ENCODE results near the gene DACT2. TPM values are rescaled to one million over a fixed set of nuclear protein-coding genes. Genes with fewer than 3 reads are reported as not detected.

DACT2 gene
- total and polyA plus RNA-seq, 2 of the 8 experiments (the other 6 are each of a cell fraction or from before 2014, with no cell fraction given) = 2.9 to 3.1 TPM

DNA sequence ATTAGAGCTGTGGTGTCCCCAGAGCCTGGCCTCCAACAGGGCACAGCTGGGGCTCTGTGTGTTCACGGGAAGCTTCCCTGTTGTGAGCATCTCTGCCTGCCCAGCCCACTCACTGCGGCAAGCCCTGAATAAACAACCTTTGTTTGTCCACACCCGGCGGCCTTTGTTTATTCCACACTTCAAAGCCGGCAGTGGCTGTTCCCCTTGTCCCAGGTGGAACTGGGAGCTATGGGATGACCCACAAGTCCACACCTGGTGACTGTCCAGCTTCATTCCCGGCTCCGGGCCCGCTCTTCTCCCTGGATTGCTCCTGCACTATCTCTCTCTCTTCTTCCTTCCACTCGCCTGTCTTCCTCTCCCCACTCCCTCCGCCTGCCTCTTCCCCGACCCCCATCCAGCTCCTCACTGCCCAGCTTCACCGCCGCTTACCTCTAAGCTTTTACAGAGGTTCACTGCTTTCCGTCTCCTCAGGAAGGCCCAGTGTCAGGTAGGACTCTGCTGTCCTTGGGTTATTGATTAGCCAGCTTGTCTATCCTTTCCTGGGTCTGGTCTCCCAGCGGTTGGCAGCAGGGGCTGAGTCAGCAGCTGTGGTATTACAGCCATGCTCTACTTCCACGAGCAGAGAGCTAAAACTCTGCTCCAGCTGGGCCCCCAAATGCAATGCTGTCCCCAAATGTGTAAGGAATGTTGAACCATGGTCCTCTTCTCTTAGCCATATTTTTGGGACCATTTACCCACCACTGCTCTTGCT, 17.8 kb downstream of the DACT2 start:
- no peaks in the 10 kb centered on the region for H3K9me3 ChIP-seq (ENCODE audit: insufficient read depth in 2 of 2, low read depth in 1 of 2, low read length in 1 of 2)
- peak overlapping the region; percentile 15 to 41 for H3K4me2 ChIP-seq (ENCODE audit: insufficient read depth in 1 of 2, low read depth in 2 of 2, low read length in 2 of 2)
- FAIRE-seq = no peak

More for the DNA sequence above, 17.8 kb downstream of the DACT2 start:
- H3K79me2 ChIP-seq (ENCODE audit: control insufficient read depth in 1 of 2, insufficient read depth in 2 of 2, low read length in 2 of 2) = no peaks in the 10 kb centered on the region
- no peak overlapping the region for H2AFZ ChIP-seq (ENCODE audit: low read length)
- no peaks in the 10 kb centered on the region for H3K23me2 ChIP-seq (ENCODE audit: low read depth, low read length)
- TF ChIP-seq, protein P1, sequence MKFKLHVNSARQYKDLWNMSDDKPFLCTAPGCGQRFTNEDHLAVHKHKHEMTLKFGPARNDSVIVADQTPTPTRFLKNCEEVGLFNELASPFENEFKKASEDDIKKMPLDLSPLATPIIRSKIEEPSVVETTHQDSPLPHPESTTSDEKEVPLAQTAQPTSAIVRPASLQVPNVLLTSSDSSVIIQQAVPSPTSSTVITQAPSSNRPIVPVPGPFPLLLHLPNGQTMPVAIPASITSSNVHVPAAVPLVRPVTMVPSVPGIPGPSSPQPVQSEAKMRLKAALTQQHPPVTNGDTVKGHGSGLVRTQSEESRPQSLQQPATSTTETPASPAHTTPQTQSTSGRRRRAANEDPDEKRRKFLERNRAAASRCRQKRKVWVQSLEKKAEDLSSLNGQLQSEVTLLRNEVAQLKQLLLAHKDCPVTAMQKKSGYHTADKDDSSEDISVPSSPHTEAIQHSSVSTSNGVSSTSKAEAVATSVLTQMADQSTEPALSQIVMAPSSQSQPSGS (IDR thresholded peaks at IDR 0.05; ENCODE audit: low read length) = no peak
- TF ChIP-seq GTF2F1 (IDR thresholded peaks at IDR 0.05; ENCODE audit: borderline replicate concordance, low read depth, low read length) (no peak), CBX8 (IDR thresholded peaks at IDR 0.05; ENCODE audit: borderline replicate concordance, low read depth, low read length) (no peak), EZH2 (IDR thresholded peaks at IDR 0.05; ENCODE audit: low read depth, low read length, severe bottlenecking) (no peak), MAFK (IDR thresholded peaks at IDR 0.05; ENCODE audit: low read depth, low read length) (0 out of 2 replicates have a peak, but pooled peaks have one; percentile 9), SUZ12 (IDR thresholded peaks at IDR 0.05; ENCODE audit: low read length) (no peak)
- no peak overlapping the region for H3K14ac ChIP-seq (ENCODE audit: insufficient read length)
- no peak overlapping the region for H2BK5ac ChIP-seq (ENCODE audit: low read depth, low read length)
- H3K27me3 ChIP-seq (replicated peaks in 1 of 4; ENCODE audit: control insufficient read depth in 3 of 4, extremely low read depth in 1 of 4, insufficient read depth in 3 of 4, low read length in 3 of 4) = peaks cover 0 to 14% (median 9%) of the 10 kb centered on the region in 4 experiments; a peak in 6 of 7 replicates
- H2BK15ac ChIP-seq (ENCODE audit: low read length) = no peak overlapping the region
- H4K20me1 ChIP-seq (replicated peaks in 1 of 2; ENCODE audit: control insufficient read depth in 1 of 2, insufficient read depth in 2 of 2, low read length in 2 of 2) = no peaks in the 10 kb centered on the region
- CTCF ChIA-PET (ENCODE audit: partially characterized antibody) = interaction anchor here (0.6 to 2.4 kb wide), 10 partner anchors 8 to 409 kb away, joined by 3 to 12 read pairs (median 4); no protein-coding TSS in a partner anchor
- WGBS, 2 experiments (ENCODE audit: extremely low coverage in 1 of 2, insufficient coverage in 1 of 2, insufficient read length in 1 of 2, insufficient replicate concordance in 2 of 2, low coverage in 1 of 2, low lambda C conversion rate in 2 of 2, missing lambda C conversion rate in 1 of 2) = 37% methylated on average over 16 of the region's 16 CpGs; no CpG with 5 or more reads in 1 of the 2 experiments
- H2AK5ac ChIP-seq (ENCODE audit: low read depth, low read length) = no peak overlapping the region
- H3K79me1 ChIP-seq (ENCODE audit: low read depth, low read length) = no peaks in the 10 kb centered on the region
- H2BK12ac ChIP-seq (ENCODE audit: low read depth, low read length) = no peak overlapping the region
- H2BK20ac ChIP-seq (ENCODE audit: low read length) = no peak overlapping the region
- H3K27ac ChIP-seq (ENCODE audit: low read depth, low read length) = no peak overlapping the region
- peak overlapping the region in 1 of 4 experiments; percentile 16; a peak in 1 of 8 replicates for H3K4me3 ChIP-seq (ENCODE audit: extremely low read depth in 1 of 4, insufficient read depth in 2 of 4, low read depth in 3 of 4, low read length in 4 of 4)
- no peak overlapping the region for H4K5ac ChIP-seq (ENCODE audit: insufficient read length, low read depth, low read length)
- H3K56ac ChIP-seq (replicated peaks; ENCODE audit: insufficient read length, low read depth, low read length) = no peak overlapping the region
- H4K91ac ChIP-seq (replicated peaks; ENCODE audit: insufficient read length, low read length) = no peak overlapping the region
- H3K9ac ChIP-seq (replicated peaks in 1 of 4; ENCODE audit: extremely low read depth in 1 of 4, low read depth in 3 of 4, low read length in 3 of 4) = no peak overlapping the region
- peaks cover 4 to 14% (median 8%) of the 10 kb centered on the region in 4 experiments for H3K4me1 ChIP-seq (replicated peaks in 1 of 4; ENCODE audit: control insufficient read depth in 3 of 4, insufficient read depth in 4 of 4, low read length in 3 of 4)
- POLR2A ChIA-PET (ENCODE audit: partially characterized antibody) = interaction anchor here (1.2 kb wide), 1 partner anchor 25 kb away, joined by 3 read pairs; no protein-coding TSS in a partner anchor
- H3K23ac ChIP-seq (ENCODE audit: insufficient read length) = no peak overlapping the region
- H3K18ac ChIP-seq (ENCODE audit: extremely low read depth, low read length) = no peak overlapping the region
- DNase-seq (ENCODE audit: low read depth in 1 of 2, low spot score in 2 of 2) = peak in 1 of 2 experiments; percentile 58
- no peak overlapping the region for H2BK120ac ChIP-seq (replicated peaks; ENCODE audit: low read depth, low read length)
- no peak overlapping the region for H4K8ac ChIP-seq (ENCODE audit: extremely low read depth, insufficient read depth, low read length)
- no peak overlapping the region for H3K4ac ChIP-seq (replicated peaks; ENCODE audit: insufficient read length, low read depth, low read length)
- H3K36me3 ChIP-seq (ENCODE audit: control insufficient read depth in 2 of 4, insufficient read depth in 4 of 4, low read length in 3 of 4) = no peaks in the 10 kb centered on the region
